Activated T-helper 1 cell treated with anti-CD3 and anti-CD28 coated beads, Interleukin-2, amount 50 U/mL, for 16 hours (primary cell): ENCODE results near the gene P2RX2.

ENCODE experiments used
- DNase-seq, 2 donors: peaks; one replicate each; pipeline ENCODE4 v3.0.0-alpha.2; 2020; ENCODE audit warnings: low read depth in 1 of 2, low spot score in 1 of 2

P2RX2 gene

GRCh38 chr12:132602572-132603239, 15.9 kb upstream of the P2RX2 start:
- no peak for DNase-seq

DNA sequence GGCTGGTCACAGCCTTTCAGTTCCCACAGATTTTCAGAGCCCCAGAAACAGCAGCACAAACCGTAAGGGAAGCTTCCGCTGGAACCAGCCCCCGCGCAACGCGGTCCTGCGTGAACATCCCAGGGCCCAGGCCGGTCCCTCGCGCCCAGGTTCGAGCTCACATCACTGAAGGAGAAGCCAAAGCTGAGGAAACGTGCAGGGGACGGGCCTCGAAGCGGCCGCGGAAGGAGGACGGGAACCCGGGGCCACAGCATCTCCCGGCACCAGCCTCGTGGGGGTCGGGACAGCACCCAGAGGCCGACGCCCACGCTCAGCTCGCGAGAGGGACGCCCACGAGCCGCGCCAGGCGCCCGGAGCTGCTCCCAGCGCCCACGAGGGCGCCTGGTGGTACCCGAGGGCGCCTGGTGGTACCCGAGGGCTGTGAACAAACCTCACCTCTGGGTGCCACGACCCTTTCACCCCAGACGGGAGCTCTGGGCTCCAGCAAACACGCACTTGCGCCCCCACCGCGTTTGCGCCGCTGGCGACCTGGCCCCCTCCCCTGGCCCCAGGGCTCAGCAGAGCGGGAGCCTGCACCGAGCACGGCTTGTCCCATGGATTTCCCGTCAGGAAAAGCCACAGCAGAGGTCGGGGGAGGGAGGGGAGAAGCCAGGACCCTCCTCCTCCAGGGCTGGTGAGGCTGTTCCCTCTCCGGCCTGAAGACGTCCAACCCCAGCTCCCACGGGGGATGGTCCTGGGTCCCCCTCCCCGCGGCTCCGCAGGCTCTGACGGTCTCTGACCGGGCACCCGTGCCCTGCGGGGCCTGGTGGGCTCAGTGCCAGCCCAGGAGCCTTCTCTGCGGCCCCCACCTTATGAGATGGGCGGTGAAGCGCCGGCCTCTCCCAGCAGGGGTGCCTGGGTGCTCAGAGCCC, 15.1 kb upstream of the P2RX2 start:
- DNase-seq, result no peak

GRCh38 chr12:132604151-132604618, 14.4 kb upstream of the P2RX2 start:
- DNase-seq, result no peak

DNA sequence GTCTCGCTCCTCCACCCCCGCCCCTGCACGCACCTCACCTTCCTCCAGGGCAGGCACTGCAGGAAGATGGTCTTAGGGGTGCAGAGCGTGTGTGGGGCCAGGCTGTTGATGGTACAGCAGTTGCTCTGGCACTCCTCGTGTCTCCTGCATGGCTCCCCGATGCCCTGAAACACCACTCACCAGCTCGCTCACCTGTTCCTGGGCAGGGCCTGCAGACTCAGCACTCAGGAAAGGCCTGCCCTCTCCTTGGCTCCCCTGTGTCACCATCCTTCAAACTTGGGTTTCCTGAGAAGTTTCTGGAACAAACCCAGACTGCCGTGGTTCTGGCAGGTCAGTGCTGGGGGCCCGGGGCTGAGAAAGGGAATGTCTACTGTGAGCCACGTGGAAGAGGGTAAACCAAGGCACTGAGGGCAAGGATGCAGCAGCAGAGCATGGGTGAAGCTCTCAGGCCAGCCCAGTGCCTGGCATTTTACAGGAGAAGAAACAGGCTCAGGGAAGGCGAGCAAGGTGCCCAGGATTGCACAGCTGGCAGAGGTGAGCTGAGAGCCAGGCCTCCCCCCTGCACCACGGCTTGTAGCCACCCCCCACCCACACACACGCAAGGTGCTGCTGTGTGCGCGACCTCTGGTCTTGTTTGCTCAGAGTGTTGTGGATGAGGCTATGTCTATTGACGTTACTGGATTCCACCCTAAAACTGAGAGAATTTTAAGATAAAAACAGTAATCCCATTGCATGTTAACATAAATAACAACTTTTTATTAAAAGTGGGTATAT, 13.7 kb upstream of the P2RX2 start:
- DNase-seq, result no peak

GRCh38 chr12:132605892-132606291, 12.7 kb upstream of the P2RX2 start:
- DNase-seq, result no peak

DNA sequence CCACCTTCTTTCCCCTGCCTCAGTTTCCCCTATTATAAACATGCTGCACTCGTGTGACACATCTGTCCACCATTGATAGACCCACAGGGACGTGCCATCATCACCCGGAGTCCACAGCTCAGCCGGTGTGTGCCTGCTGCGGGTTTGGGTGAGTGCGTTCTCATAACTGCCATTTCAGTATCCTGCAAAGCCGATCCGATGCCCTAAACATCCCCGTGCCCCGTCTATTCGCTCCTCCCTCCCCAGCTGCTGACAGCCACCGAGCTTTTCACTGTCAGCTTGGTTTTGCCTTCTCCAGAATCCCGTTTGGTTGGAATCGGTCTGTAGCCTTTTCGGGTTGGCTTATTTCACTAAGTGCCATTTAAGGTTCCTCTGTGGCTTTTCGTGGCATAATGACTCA, 12.1 kb upstream of the P2RX2 start:
- DNase-seq, result no peak

DNA sequence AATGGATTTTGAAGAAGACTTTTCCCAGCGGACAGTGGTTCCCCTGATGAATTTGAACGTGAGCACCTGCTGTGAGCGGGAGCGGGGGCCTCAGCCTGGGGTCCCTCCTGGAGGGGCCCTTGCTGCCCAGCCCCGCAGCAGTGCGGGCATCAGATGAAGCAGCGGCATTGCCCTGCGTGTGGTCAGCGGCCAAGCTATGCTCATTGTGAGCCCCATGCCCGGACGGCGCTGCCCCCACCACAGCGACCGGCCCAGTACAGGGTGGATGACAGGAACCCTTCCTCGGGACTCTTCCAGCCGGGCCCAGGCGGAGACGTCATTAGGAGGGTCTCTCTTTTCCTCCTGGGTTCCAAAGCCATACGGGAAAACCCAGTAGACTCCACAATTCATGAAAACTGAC, 11.6 kb upstream of the P2RX2 start:
- DNase-seq, result no peak

DNA sequence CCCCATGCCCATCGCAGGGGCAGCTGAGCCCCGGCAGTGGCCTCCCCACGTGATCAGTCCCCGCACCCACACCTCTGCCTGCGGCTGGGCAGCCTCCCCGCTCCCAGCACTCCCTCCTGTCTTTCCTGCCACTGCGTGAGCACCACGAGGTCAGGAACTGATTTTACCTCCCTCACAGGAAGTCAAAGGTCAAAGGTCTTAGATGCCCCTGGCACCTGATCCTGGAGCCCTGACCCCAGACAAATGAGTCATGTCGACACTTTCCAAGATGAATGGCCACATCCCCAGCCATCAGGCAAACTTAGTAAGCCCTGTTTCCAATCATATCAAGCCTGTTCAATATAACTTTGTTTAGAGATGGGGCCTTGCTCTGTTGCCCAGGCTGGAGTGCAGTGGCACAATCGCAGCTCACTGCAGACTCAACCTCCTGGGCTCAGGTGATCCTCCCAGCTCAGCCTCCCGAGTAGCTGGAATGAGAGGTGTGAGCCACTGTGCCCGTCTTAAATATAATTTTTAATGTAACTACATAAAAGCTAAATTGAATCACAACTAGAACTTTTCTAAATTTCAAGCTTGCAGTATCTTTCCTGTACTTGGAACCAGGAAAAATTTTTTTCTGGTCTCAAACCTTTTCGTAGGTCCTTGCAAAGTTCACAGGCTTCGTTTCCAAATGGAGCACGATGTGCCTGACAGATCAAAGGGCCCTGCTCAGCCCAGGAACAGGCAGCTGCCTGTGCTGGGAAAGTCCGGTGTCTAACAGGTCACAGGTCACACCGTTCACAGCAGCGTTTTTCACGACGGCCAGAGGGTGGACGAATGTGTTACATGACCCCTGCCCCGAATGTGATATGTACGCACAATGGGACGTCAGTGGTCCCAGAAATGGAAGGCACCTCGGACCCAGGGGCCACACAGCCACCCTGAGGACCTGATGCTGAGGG, 10.1 kb upstream of the P2RX2 start:
- no peak for DNase-seq

DNA sequence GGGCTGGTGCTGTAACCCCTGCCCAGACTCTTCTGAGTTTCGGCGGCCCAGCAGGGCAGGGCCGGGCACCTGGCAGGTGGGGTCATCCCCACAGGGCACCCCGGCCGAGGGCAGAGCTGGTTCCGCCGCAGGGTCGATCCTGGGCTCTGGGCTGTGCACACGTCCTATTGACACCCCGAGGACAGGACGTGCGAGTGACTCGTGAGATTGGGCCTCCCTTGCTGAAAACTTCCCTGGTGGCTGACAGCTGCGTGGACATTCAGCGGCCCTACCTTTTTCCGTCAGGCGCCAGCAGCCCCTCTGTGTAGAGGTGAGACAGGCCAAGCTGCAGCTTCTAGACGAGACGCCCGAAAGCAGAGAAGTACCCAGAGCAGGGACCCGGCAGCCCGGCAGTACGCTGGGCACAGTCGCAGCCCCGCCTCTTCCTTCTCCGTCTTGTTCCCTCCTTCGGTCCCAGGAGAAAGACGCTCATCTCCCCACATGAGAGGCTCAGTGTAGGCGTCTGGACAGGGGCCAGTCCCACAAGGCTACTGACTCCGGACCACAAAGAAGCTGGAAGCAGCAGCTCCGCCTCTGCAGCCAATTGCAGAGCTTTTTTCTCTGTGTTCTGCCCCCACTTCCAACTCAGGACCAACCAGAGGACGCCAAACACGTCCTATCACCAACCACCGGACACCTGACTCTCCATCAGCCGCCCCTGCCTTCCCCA, 8.4 kb upstream of the P2RX2 start, which contains the start of gene LRCOL1:
LRCOL1 (minus strand) TSS at position 532 of the 709 bp plus-strand sequence. CDS start 4,331 bp downstream, outside the sequence.
- no peak for DNase-seq

- DNase-seq, result no peak
Measured at GRCh38 chr12:132610866-132611602, 7.5 kb upstream of the P2RX2 start.

DNA sequence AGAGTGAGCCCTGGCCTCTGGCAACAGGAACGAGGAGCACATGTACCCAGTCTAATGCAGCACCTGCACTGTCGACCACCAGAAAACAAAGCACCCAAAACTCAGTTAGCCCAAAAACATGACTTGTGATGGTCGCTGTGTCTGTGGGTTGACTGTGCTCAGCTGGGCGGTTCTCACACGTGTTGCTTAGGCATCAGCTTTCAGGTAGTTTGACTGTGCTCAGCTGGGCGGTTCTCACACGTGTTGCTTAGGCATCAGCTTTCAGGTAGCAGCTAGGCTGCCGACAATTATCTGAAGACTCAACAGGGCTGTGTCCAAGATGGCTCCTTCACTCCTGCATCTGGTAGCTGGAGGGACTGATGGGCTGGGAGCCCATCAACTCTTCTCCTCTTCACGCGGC, 7.0 kb upstream of the P2RX2 start:
- no peak for DNase-seq

- no peak for DNase-seq
Measured at GRCh38 chr12:132614029-132614428, 4.5 kb upstream of the P2RX2 start.

- peak; percentile 68 to 71 for DNase-seq
Measured at GRCh38 chr12:132614861-132615578, 3.6 kb upstream of the P2RX2 start.

DNA sequence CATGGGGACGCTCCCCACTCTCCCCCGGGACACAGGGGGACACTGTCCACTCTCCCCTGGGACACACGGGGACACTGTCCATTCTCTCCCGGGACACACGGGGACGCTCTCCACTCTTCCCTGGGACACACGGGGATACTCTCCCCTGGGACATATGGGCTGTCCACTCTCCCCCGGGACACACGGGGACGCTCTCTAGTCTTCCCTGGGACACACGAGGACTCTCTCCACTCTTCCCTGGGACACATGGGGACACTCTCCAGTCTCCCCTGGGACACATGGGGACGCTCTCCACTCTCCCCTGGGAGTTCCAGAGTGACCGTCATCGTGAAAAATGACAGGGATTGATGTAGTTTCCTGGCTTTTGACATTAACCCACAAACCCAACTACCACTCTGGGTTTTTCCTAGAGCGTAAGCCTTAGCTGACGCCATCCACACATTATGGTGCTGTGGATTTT, 3.0 kb upstream of the P2RX2 start:
- DNase-seq, result no peak

GRCh38 chr12:132617135-132617701, 1.4 kb upstream of the P2RX2 start:
- no peak for DNase-seq

- no peak for DNase-seq
Measured at GRCh38 chr12:132617822-132618682, 524 bp upstream of the P2RX2 start.

DNA sequence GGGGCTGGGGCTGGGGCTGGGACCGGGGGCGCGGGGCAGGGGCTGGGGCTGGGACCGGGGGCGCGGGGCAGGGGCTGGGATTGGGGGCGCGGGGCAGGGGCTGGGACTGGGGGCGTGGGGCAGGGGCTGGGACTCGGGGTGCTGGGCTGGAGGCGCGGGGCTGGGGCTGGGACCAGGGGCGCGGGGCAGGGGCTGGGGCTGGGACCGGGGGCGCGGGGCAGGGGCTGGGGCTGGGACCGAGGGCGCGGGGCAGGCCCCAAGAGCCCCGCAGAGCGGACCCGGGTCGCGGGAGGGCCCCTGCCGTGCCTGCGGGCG, 452 bp downstream of the P2RX2 start:
- DNase-seq, result no peak
